ENCODE data around the gene PDE4D. TPM values are rescaled to one million over a fixed set of nuclear protein-coding genes. Genes with fewer than 3 reads are reported as not detected.

Gene PDE4D
- total RNA-seq, 1 experiment from 2014 or later: 2.1 TPM

- Histone ChIP-seq H3K4me1 (ENCODE audit: insufficient read depth, low read length) (no peaks in the 10 kb centered on the region), H2BK15ac (ENCODE audit: low read depth, low read length) (no peak overlapping the region), H3K23ac (ENCODE audit: insufficient read length, low read depth, low read length) (no peak overlapping the region), H2AFZ (ENCODE audit: low read length) (no peak overlapping the region), H3T11ph (ENCODE audit: low read length) (no peak overlapping the region), H3K4ac (ENCODE audit: low read depth, low read length) (no peak overlapping the region), H2BK120ac (ENCODE audit: low read depth, low read length, poor library complexity, severe bottlenecking) (no peak overlapping the region), H2BK5ac (ENCODE audit: insufficient read length, low read length) (no peak overlapping the region), H4K20me1 (ENCODE audit: control insufficient read depth, insufficient read depth, insufficient read length) (no peaks in the 10 kb centered on the region), H3K4me2 (ENCODE audit: insufficient read depth, insufficient read length, low read length) (no peak overlapping the region), H3K79me1 (ENCODE audit: insufficient read depth, low read depth, low read length, poor library complexity, severe bottlenecking) (no peaks in the 10 kb centered on the region), H3K9ac (ENCODE audit: extremely low read depth, insufficient read length, low read length) (no peak overlapping the region), H4K8ac (replicated peaks; ENCODE audit: insufficient read length, low read depth, low read length) (no peak overlapping the region), H4K5ac (ENCODE audit: insufficient read length, low read depth, low read length) (no peak overlapping the region), H3K9me3 (ENCODE audit: control insufficient read depth, low read depth, low read length) (no peaks in the 10 kb centered on the region), H3K27me3 (ENCODE audit: insufficient read depth, low read length) (no peaks in the 10 kb centered on the region), H3K79me2 (ENCODE audit: insufficient read depth, low read length) (no peaks in the 10 kb centered on the region), H3K23me2 (ENCODE audit: insufficient read length, low read depth, low read length, poor library complexity, severe bottlenecking) (no peaks in the 10 kb centered on the region), H3K18ac (ENCODE audit: insufficient read length, low read depth, low read length) (no peak overlapping the region), H2BK12ac (ENCODE audit: insufficient read length, low read depth, low read length) (no peak overlapping the region), H3K27ac (ENCODE audit: insufficient read length, low read depth, low read length) (no peak overlapping the region), H3K14ac (ENCODE audit: insufficient read depth, low read length) (no peak overlapping the region), H3K56ac (ENCODE audit: insufficient read length, low read depth, low read length) (no peak overlapping the region), H4K91ac (ENCODE audit: insufficient read length, low read depth, low read length) (no peak overlapping the region), H2BK20ac (ENCODE audit: low read depth, low read length, poor library complexity, severe bottlenecking) (no peak overlapping the region), H2AK5ac (ENCODE audit: insufficient read length, low read length) (no peak overlapping the region)
- no peak overlapping the region; a peak in 1 of 7 replicates for H3K27ac Mint-ChIP-seq
- no peak overlapping the region for H3K4me3 Mint-ChIP-seq
- TF ChIP-seq, protein P1, sequence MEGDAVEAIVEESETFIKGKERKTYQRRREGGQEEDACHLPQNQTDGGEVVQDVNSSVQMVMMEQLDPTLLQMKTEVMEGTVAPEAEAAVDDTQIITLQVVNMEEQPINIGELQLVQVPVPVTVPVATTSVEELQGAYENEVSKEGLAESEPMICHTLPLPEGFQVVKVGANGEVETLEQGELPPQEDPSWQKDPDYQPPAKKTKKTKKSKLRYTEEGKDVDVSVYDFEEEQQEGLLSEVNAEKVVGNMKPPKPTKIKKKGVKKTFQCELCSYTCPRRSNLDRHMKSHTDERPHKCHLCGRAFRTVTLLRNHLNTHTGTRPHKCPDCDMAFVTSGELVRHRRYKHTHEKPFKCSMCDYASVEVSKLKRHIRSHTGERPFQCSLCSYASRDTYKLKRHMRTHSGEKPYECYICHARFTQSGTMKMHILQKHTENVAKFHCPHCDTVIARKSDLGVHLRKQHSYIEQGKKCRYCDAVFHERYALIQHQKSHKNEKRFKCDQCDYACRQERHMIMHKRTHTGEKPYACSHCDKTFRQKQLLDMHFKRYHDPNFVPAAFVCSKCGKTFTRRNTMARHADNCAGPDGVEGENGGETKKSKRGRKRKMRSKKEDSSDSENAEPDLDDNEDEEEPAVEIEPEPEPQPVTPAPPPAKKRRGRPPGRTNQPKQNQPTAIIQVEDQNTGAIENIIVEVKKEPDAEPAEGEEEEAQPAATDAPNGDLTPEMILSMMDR (conservative IDR thresholded peaks at IDR 0.05): no peak
- peaks cover 2 to 9% of the 10 kb centered on the region in 2 experiments; a peak in 2 of 4 replicates for H3K4me1 Mint-ChIP-seq
- H3K9me3 Mint-ChIP-seq: no peaks in the 10 kb centered on the region
- WGBS (ENCODE audit: extremely low coverage, insufficient read length, low lambda C conversion rate): no CpG with 5 or more reads among the region's 9 CpGs
- no peaks in the 10 kb centered on the region for H3K36me3 Mint-ChIP-seq (ENCODE audit: insufficient read depth in 1 of 3, low read depth in 3 of 3)
- H3K27me3 Mint-ChIP-seq (ENCODE audit: low read depth): peaks cover 2% of the 10 kb centered on the region
- DNase-seq: no peak
Measured at GRCh38 chr5:59161221-59162105, 732.1 kb downstream of the PDE4D start.
